HFFc6 (cell line): ENCODE results near the gene INSIG1. TPM values are rescaled to one million over a fixed set of nuclear protein-coding genes. Genes with fewer than 3 reads are reported as not detected.

Experiments used
- DNase-seq: peaks from one replicate; pipeline ENCODE4 v3.0.0-alpha.2; 2018
- H3K27ac Mint-ChIP-seq: 2 replicates; pipeline ENCODE4 v1.8.0; 2020; ENCODE audit warnings: mild to moderate bottlenecking, mixed read lengths
- H3K27me3 Mint-ChIP-seq: 2 replicates; pipeline ENCODE4 v1.8.0; 2021; ENCODE audit warnings: mild to moderate bottlenecking, moderate library complexity, mixed read lengths; ENCODE audit not compliant: insufficient read depth
- H3K36me3 Mint-ChIP-seq: 2 replicates; pipeline ENCODE4 v1.8.0; 2021; ENCODE audit warnings: low read depth, mixed read lengths
- H3K4me1 Mint-ChIP-seq: 2 replicates; pipeline ENCODE4 v1.8.0; 2020; ENCODE audit warnings: low read depth, mixed read lengths
- H3K4me3 Mint-ChIP-seq: 2 replicates; pipeline ENCODE4 v1.8.0; 2020; ENCODE audit warnings: mild to moderate bottlenecking, moderate library complexity, mixed read lengths
- H3K9me3 Mint-ChIP-seq: 2 replicates; pipeline ENCODE4 v1.8.0; 2020; ENCODE audit warnings: mild to moderate bottlenecking, mixed read lengths
- long read RNA-seq: library from polyadenylated mRNA; unstranded; transcript quantifications from one replicate; pipeline ENCODE4 v2.0.0, GENCODE V29; 2019
- total RNA-seq, 6 experiments: library from RNA; stranded (reverse); fragmentation: NEBNext Ultra II Directional; extraction: Animal tissue kit (Norgen Biotek cat#: 25700); gene quantifications; 2 replicates in 1 of 6; 3 replicates in 5 of 6; pipeline ENCODE4 v1.2.3, GENCODE V29; 2021
- TF ChIP-seq, protein P1 (sequence below): fragments of 200-600 bp; sonication (generic); IDR thresholded peaks from 2 replicates; pipeline ENCODE4 v1.5.0; 2021; ENCODE audit warnings: antibody characterized with exemption, mild to moderate bottlenecking

The INSIG1 gene
- 10 to 100 TPM in 3 of 6 experiments, 1 to 10 TPM in 3; 7.1 to 11.0 (median 9.9) TPM for total RNA-seq
- long read RNA-seq, transcript INSIG1-201 (6 exons, 3,010 nt): major isoform, 18 of 19 reads
- long read RNA-seq, partial matches to known transcripts: 1 of 19 reads
- long read RNA-seq, other reads (novel, unspliced or antisense): 0 of 19 reads

DNA sequence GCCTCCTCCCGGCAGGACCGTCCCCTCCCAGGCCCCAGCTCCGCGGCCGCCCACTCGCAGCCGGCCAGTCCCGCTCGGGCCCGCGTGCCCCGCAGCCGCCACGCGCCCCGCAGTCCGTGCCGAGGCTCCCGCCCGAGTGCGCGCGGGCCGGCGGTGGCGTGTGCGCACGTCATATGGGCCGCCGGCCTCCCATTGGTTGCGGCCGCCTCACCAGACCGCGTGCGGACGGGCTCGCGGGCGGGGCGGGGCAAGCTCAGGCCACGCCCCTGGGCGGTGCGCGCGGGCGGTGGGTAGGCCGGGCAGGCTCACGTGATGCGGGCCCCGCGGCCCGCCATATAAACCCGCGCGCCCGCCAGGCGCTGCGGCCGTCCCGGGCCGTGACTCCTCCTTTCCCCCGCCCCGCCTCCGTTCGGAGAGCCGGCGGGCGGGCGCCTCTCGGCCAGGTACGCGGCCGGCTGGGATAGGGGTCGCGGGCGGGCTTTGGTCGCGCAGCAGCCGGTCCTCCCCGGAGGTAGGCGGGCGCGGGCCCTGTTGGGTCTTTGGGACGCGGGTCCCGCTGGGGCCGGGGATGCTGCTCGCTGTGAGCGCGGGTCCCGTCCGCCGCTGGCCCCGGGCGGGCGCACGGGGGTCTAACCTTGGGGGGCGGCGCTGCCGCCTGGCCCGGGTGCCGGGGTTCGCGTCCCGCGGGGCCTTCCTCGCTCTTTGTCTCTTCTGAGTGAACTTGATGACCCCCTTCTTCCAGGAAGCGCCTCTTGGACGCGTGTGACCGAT is at the start of gene INSIG1:
Gene INSIG1 (plus strand): TSS at position 362 of the 771 bp plus-strand sequence. CDS start 408 bp downstream, at position 770.
- Mint-ChIP-seq H3K4me1 (peaks cover 25% of the 10 kb centered on the region), H3K4me3 (peak within 1 kb of the TSS; percentile 89), H3K27ac (peak within 1 kb of the TSS; percentile 87), H3K27me3 (peaks cover 3% of the 10 kb centered on the region), H3K9me3 (no peaks in the 10 kb centered on the region), H3K36me3 (peaks cover 4% of the 10 kb centered on the region; the same call in 1 of the 2 replicates)
- DNase-seq: peak; percentile 84
- TF ChIP-seq, protein P1, sequence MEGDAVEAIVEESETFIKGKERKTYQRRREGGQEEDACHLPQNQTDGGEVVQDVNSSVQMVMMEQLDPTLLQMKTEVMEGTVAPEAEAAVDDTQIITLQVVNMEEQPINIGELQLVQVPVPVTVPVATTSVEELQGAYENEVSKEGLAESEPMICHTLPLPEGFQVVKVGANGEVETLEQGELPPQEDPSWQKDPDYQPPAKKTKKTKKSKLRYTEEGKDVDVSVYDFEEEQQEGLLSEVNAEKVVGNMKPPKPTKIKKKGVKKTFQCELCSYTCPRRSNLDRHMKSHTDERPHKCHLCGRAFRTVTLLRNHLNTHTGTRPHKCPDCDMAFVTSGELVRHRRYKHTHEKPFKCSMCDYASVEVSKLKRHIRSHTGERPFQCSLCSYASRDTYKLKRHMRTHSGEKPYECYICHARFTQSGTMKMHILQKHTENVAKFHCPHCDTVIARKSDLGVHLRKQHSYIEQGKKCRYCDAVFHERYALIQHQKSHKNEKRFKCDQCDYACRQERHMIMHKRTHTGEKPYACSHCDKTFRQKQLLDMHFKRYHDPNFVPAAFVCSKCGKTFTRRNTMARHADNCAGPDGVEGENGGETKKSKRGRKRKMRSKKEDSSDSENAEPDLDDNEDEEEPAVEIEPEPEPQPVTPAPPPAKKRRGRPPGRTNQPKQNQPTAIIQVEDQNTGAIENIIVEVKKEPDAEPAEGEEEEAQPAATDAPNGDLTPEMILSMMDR: no peak

DNA sequence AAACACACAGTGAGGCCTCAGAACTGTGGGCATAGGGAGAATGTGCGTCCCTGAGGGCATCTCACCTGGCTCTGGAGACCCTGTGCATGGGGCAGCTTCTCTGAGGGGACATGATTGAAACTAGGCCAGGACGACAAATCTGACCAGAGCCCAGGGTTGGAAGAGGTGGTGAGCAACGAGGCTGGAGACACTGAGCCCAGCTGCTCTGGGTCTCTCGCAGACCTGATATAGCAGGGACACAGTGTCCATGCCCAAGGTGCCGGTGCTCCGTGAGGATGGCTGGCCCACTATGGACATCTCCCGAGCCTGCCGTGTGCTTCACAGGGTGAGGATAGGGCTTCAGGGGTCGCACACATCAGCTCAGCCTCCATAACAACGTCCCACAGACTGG is 49.3 kb upstream of the INSIG1 start:
- H3K27ac Mint-ChIP-seq: no peak overlapping the region
- H3K9me3 Mint-ChIP-seq: peaks cover 15% of the 10 kb centered on the region
- peaks cover 14% of the 10 kb centered on the region for H3K27me3 Mint-ChIP-seq
- DNase-seq: no peak
- H3K4me1 Mint-ChIP-seq: peaks cover 23% of the 10 kb centered on the region
- H3K36me3 Mint-ChIP-seq: peaks cover 3% of the 10 kb centered on the region; the same call in 1 of the 2 replicates
- TF ChIP-seq, protein P1: no peak
- no peak overlapping the region for H3K4me3 Mint-ChIP-seq

DNA sequence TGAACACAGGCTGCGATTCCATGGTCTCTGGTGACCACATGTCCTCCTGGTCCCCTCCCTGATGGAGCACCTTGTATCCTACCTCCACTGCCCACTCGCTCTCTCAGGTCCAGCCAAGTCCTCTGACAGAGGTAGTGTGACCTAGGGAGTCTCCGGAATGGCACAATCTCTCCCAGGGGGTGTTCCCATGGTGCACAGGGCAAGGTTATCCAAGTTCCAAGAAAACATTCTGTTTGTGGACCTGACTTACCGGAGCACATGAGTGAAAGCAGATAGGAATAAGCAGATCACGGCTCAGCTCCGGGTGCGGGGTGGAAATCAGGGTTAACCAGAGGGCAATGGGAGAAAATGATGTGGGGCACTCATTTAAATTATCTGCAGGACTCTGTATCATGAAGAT is 45.8 kb upstream of the INSIG1 start:
- Mint-ChIP-seq H3K27ac (no peak overlapping the region), H3K27me3 (peaks cover 4% of the 10 kb centered on the region), H3K9me3 (no peaks in the 10 kb centered on the region), H3K4me1 (peaks cover 39% of the 10 kb centered on the region), H3K36me3 (no peaks in the 10 kb centered on the region), H3K4me3 (no peak overlapping the region)
- TF ChIP-seq, protein P1: no peak
- DNase-seq: no peak

DNA sequence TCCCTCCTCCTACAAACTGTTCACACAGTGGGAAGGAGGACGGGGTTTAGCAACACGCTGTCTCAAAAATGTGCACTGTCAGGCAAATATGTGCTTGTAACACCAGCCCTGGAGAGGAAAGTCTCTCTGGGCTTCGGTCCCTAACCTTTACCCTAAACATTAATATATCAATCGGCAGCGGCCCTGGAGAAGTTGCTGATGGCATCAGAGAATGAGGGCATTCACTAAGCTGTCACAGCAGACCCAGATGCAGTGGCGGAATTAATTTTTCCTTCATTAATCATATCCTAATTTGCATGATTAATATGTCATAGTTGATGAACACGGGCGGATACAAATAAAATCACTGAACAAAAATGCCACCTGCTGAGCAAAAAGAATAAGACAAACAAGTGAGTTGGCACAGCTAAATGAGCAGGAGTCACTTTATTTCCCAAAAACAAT is 45.2 kb upstream of the INSIG1 start:
- Mint-ChIP-seq H3K27ac (no peak overlapping the region), H3K27me3 (peaks cover 4% of the 10 kb centered on the region), H3K4me3 (no peak overlapping the region), H3K36me3 (no peaks in the 10 kb centered on the region), H3K9me3 (no peaks in the 10 kb centered on the region), H3K4me1 (peaks cover 39% of the 10 kb centered on the region)
- DNase-seq: no peak
- TF ChIP-seq, protein P1: no peak

DNA sequence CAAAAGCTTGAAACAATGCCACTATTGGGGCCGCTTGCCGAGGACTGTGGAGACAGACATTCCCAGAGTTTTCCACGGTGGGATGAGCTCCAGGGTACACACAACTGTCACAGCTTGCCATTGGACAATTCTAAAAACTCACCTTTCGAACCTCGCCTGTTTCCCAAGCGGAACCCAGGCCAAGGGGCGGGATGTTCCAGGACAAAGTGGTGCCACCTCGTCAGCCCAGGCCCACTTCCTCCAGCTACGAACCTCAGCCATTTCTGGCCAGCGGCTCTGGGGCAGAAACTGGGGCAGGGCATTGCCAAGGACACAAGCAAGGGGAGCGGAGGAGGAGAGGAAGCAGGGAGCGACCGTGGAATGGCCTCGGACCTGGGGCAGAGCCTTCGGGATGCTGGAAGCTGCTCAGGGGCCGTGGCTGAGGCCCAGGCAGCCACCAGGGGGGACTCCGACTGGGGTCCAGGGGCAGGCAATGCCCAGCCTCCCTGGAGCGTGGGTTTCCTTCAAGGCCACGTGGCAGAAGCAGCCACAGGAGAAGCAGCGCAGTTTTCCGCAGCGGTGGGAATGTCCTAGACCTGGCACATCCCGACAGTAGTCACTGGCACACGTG is 44.7 kb upstream of the INSIG1 start:
- no peak for DNase-seq
- H3K27me3 Mint-ChIP-seq: peaks cover 4% of the 10 kb centered on the region
- peaks cover 2% of the 10 kb centered on the region; the same call in 1 of the 2 replicates for H3K9me3 Mint-ChIP-seq
- peaks cover 39% of the 10 kb centered on the region for H3K4me1 Mint-ChIP-seq
- H3K36me3 Mint-ChIP-seq: no peaks in the 10 kb centered on the region
- H3K27ac Mint-ChIP-seq: no peak overlapping the region
- TF ChIP-seq, protein P1: no peak
- no peak overlapping the region for H3K4me3 Mint-ChIP-seq
